CD4-positive, alpha-beta T cell (primary cell): ENCODE results near the gene MYDGF. TPM values are rescaled to one million over a fixed set of nuclear protein-coding genes. Genes with fewer than 3 reads are reported as not detected.
A peak's percentile ranks its signal among the peaks of the same experiment; 100 is the strongest.

Experiments
- ATAC-seq: fragments of 200-7000 bp; cut with Tn5 transposase; one replicate; pipeline ENCODE4 v1.10.0; 2022; ENCODE audit warnings: mild to moderate bottlenecking; ENCODE audit not compliant: poor library complexity
- CTCF ChIA-PET: fragments of 350-600 bp; sonication (Branson Sonifier 250); formaldehyde crosslinking; loops from one replicate; lab custom pipeline; 2021; ENCODE audit warnings: antibody characterized with exemption, inconsistent platforms; lab: Charles Lee
- POLR2A ChIA-PET: fragments of 350-600 bp; sonication (Branson Sonifier 250); formaldehyde crosslinking; loops from one replicate; lab custom pipeline; 2021; ENCODE audit warnings: antibody characterized with exemption, inconsistent platforms; lab: Charles Lee
- DNase-seq, 14 experiments: peaks; one replicate each; pipeline ENCODE4 v3.0.0-alpha.2; 2013 to 2020; ENCODE audit warnings: mixed read lengths in 2 of 14
- H3K27ac ChIP-seq, 2 donors: one replicate each; pipeline versions ENCODE4 v1.5.1 to v1.7.0; 2013; ENCODE audit warnings: low read length in 2 of 2, low read depth in 1 of 2, mild to moderate bottlenecking in 1 of 2
- H3K27me3 ChIP-seq, 2 experiments: 1 replicate in 1 of 2; 2 replicates in 1 of 2; pipeline versions ENCODE4 v1.6.1 to v1.7.0; 2013; ENCODE audit warnings: low read length in 2 of 2, control low read depth in 1 of 2, mild to moderate bottlenecking in 1 of 2, moderate library complexity in 1 of 2; ENCODE audit not compliant: insufficient read depth in 2 of 2, control insufficient read depth in 1 of 2
- H3K36me3 ChIP-seq: one replicate; pipeline ENCODE4 v1.6.1; 2013; ENCODE audit warnings: low read length, control low read depth; ENCODE audit not compliant: insufficient read depth
- H3K4me1 ChIP-seq: one replicate; pipeline ENCODE4 v1.6.1; 2013; ENCODE audit warnings: low read length, control low read depth; ENCODE audit not compliant: insufficient read depth
- H3K4me3 ChIP-seq: one replicate; pipeline ENCODE4 v1.5.1; 2013; ENCODE audit warnings: mild to moderate bottlenecking, low read length, moderate library complexity
- H3K9me3 ChIP-seq, 2 experiments: 1 replicate in 1 of 2; 2 replicates in 1 of 2; pipeline versions ENCODE4 v1.6.1 to v1.7.0; 2013; ENCODE audit warnings: low read length in 2 of 2, mild to moderate bottlenecking in 2 of 2, control low read depth in 1 of 2, moderate library complexity in 1 of 2; ENCODE audit not compliant: control insufficient read depth in 1 of 2, insufficient read depth in 1 of 2
- H3K27ac Mint-ChIP-seq: one replicate; pipeline ENCODE4 v1.8.0; 2020; ENCODE audit warnings: mixed read lengths
- H3K27me3 Mint-ChIP-seq: one replicate; pipeline ENCODE4 v1.8.0; 2021; ENCODE audit warnings: mixed read lengths
- H3K36me3 Mint-ChIP-seq: one replicate; pipeline ENCODE4 v1.8.0; 2021; ENCODE audit warnings: low read depth, mixed read lengths
- H3K4me1 Mint-ChIP-seq: one replicate; pipeline ENCODE4 v1.8.0; 2021; ENCODE audit warnings: low read depth, mixed read lengths
- H3K4me3 Mint-ChIP-seq: one replicate; pipeline ENCODE4 v1.8.0; 2020; ENCODE audit warnings: mild to moderate bottlenecking, mixed read lengths
- H3K9me3 Mint-ChIP-seq: one replicate; pipeline ENCODE4 v1.8.0; 2020; ENCODE audit warnings: mixed read lengths
- CTCF ChIP-seq: fragments of 200-600 bp; IDR thresholded peaks from one replicate; pipeline ENCODE4 v1.8.0; 2022; ENCODE audit warnings: antibody characterized with exemption, mild to moderate bottlenecking
- intact Hi-C, 2 experiments: fragments of 100-400 bp; cut with DNase I in 1 of 2; cut with micrococcal nuclease in 1 of 2; formaldehyde crosslinking; loops; one replicate each; pipeline versions ENCODE4 v1.15.1 to v1.9.0; 2023 to 2025; cut with DNase I, micrococcal nuclease
- total RNA-seq, 174 experiments: library from RNA in 2 of 174; stranded (reverse) in 2 of 174; gene quantifications; one replicate each; pipeline ENCODE4 v1.2.3 and lab custom pipeline; 2021 to 2026

Gene MYDGF
- total RNA-seq, 2 experiments from 2014 or later: 22.0 to 23.0 TPM

GRCh38 chr19:4660993-4661392 lies 9.1 kb downstream of the MYDGF start:
- intact Hi-C loops: no loop called here
- POLR2A ChIA-PET: no interaction called here
- Mint-ChIP-seq H3K4me1 (no peaks in the 10 kb centered on the region), H3K27ac (no peak overlapping the region), H3K27me3 (no peaks in the 10 kb centered on the region), H3K36me3 (peaks cover 42% of the 10 kb centered on the region), H3K9me3 (no peaks in the 10 kb centered on the region), H3K4me3 (no peak overlapping the region)
- no peak overlapping the region for H3K27ac ChIP-seq
- H3K27me3 ChIP-seq: no peaks in the 10 kb centered on the region
- H3K4me1 ChIP-seq: no peaks in the 10 kb centered on the region
- H3K9me3 ChIP-seq: no peaks in the 10 kb centered on the region
- ATAC-seq: no peak
- H3K36me3 ChIP-seq: peaks cover 76% of the 10 kb centered on the region
- DNase-seq: no peak
- no peak overlapping the region for H3K4me3 ChIP-seq
- CTCF ChIA-PET: no interaction called here
- no peak for TF ChIP-seq CTCF

GRCh38 chr19:4660181-4660791 lies 9.9 kb downstream of the MYDGF start:
- H3K4me3 ChIP-seq: no peak overlapping the region
- no peak overlapping the region for H3K4me3 Mint-ChIP-seq
- POLR2A ChIA-PET: no interaction called here
- no peak for ATAC-seq
- peaks cover 41% of the 10 kb centered on the region for H3K36me3 Mint-ChIP-seq
- H3K4me1 Mint-ChIP-seq: no peaks in the 10 kb centered on the region
- CTCF ChIA-PET: no interaction called here
- intact Hi-C loops: no loop called here
- no peak overlapping the region for H3K27ac ChIP-seq
- DNase-seq: peak in 1 of 14 experiments; percentile 26
- no peaks in the 10 kb centered on the region for H3K9me3 ChIP-seq
- H3K9me3 Mint-ChIP-seq: no peaks in the 10 kb centered on the region
- H3K27me3 Mint-ChIP-seq: no peaks in the 10 kb centered on the region
- H3K4me1 ChIP-seq: no peaks in the 10 kb centered on the region
- no peak for TF ChIP-seq CTCF
- H3K36me3 ChIP-seq: peaks cover 74% of the 10 kb centered on the region
- H3K27ac Mint-ChIP-seq: no peak overlapping the region
- no peaks in the 10 kb centered on the region for H3K27me3 ChIP-seq

- TF ChIP-seq CTCF: no peak
- Histone ChIP-seq H3K4me3 (no peak overlapping the region), H3K36me3 (peaks cover 71% of the 10 kb centered on the region), H3K4me1 (no peaks in the 10 kb centered on the region), H3K27me3 (no peaks in the 10 kb centered on the region), H3K9me3 (no peaks in the 10 kb centered on the region), H3K27ac (no peak overlapping the region)
- H3K36me3 Mint-ChIP-seq: peaks cover 47% of the 10 kb centered on the region
- H3K27ac Mint-ChIP-seq: no peak overlapping the region
- DNase-seq (no peak), ATAC-seq (no peak)
- intact Hi-C loops: no loop called here
- ChIA-PET POLR2A (no interaction called here), CTCF (no interaction called here)
- no peak overlapping the region for H3K4me3 Mint-ChIP-seq
- H3K9me3 Mint-ChIP-seq: no peaks in the 10 kb centered on the region
- no peaks in the 10 kb centered on the region for H3K27me3 Mint-ChIP-seq
- H3K4me1 Mint-ChIP-seq: no peaks in the 10 kb centered on the region
These were observed 12.3 kb downstream of the MYDGF start for GRCh38 chr19:4657835-4658234.
